ENCODE measurements around the gene FCHO2.
"Not testable (repeated sequence)": the region's sequence is repeated elsewhere in the genome, so short reads cannot be mapped to it uniquely, and the experiment has no call there.

Gene FCHO2

DNA sequence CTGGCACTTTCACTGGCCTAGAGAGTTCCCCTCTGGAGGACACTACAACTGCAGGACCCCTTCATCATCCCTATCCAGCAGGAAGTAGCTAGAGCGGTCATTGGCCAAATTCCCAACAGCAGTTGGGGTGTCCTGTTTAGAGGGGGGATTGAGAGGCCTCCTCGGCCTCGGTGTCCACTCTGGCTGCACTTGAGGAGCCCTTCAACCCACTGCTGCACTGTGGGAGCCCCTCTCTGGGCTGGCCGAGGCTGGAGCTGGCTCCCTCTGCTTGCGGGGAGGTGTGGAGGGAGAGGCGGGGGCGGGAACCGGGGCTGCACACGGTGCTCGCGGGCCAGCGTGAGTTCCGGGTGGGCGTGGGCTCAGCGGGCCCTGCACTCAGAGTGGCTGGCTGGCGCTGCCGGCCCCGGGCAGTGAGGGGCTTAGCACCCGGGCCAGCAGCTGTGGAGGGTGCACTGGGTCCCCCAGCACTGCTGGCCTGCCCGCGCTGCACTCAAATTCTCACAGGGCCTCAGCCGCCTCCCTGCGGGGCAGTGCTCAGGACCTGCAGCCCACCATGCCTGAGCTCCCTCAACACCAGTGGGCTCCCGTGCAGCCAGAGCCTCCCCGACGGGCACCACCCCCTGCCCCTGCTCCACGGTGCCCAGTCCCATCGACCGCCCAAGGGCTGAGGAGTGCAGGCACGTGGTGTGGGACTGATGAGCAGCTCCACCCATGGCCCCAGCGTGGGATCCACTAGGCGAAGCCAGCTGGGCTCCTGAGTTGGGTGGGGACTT lies 20.7 kb upstream of the FCHO2 start:
- not testable (repeated sequence) for H3K27ac ChIP-seq (ENCODE audit: insufficient read depth, low read depth, low read length, poor library complexity, severe bottlenecking); H3K4me3 ChIP-seq (ENCODE audit: insufficient read depth, low read depth, low read length); H3K36me3 ChIP-seq (ENCODE audit: control insufficient read depth, insufficient read depth, low read length); H3K9me3 ChIP-seq (ENCODE audit: control insufficient read depth, low read length); H3K27me3 ChIP-seq (ENCODE audit: control insufficient read depth, insufficient read depth, low read length, poor library complexity, severe bottlenecking); H3K4me1 ChIP-seq (ENCODE audit: control insufficient read depth, insufficient read depth, low read length)
- WGBS, 2 experiments, result 96% methylated on average over 32 of the region's 32 CpGs

GRCh38 chr5:72936893-72937292 lies 18.9 kb upstream of the FCHO2 start:
- Histone ChIP-seq H3K4me1 (ENCODE audit: control insufficient read depth, insufficient read depth, low read length) (no peaks in the 10 kb centered on the region), H3K4me3 (ENCODE audit: insufficient read depth, low read depth, low read length) (no peak overlapping the region), H3K36me3 (ENCODE audit: control insufficient read depth, insufficient read depth, low read length) (no peaks in the 10 kb centered on the region), H3K9me3 (ENCODE audit: control insufficient read depth, low read length) (no peaks in the 10 kb centered on the region), H3K27me3 (ENCODE audit: control insufficient read depth, insufficient read depth, low read length, poor library complexity, severe bottlenecking) (no peaks in the 10 kb centered on the region), H3K27ac (ENCODE audit: insufficient read depth, low read depth, low read length, poor library complexity, severe bottlenecking) (no peak overlapping the region)
- 92 to 95% methylated on average over 4 of the region's 4 CpGs for WGBS, 2 experiments

- no peaks in the 10 kb centered on the region for H3K36me3 ChIP-seq (ENCODE audit: control insufficient read depth, insufficient read depth, low read length)
- no peaks in the 10 kb centered on the region for H3K27me3 ChIP-seq (ENCODE audit: control insufficient read depth, insufficient read depth, low read length, poor library complexity, severe bottlenecking)
- H3K4me1 ChIP-seq (ENCODE audit: control insufficient read depth, insufficient read depth, low read length), result no peaks in the 10 kb centered on the region
- no peak overlapping the region for H3K27ac ChIP-seq (ENCODE audit: insufficient read depth, low read depth, low read length, poor library complexity, severe bottlenecking)
- 88 to 93% methylated on average over 3 of the region's 3 CpGs for WGBS, 2 experiments
- no peaks in the 10 kb centered on the region for H3K9me3 ChIP-seq (ENCODE audit: control insufficient read depth, low read length)
- no peak overlapping the region for H3K4me3 ChIP-seq (ENCODE audit: insufficient read depth, low read depth, low read length)
These were observed 18.3 kb upstream of the FCHO2 start for GRCh38 chr5:72937517-72938061.

DNA sequence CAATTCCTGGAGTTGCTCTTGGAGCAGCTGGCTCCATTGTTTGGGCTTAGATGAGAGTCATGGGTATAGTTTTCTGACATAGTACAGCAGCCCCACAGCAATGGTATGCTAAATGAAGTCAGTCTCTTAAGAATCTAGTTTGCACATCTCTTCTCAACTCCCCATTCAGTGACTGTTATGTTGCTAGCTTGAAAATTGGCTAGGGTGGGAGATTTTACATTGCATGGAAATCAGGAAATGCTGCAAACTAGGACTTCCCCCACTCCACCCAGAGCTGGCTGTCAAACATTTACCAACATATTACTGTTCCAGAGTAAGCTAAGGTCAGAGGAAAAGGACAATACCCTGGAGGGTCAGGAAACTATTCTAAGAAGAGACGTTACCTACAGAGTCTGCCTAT lies 17.6 kb upstream of the FCHO2 start:
- Histone ChIP-seq H3K27ac (ENCODE audit: insufficient read depth, low read depth, low read length, poor library complexity, severe bottlenecking) (no peak overlapping the region), H3K4me3 (ENCODE audit: insufficient read depth, low read depth, low read length) (no peak overlapping the region), H3K4me1 (ENCODE audit: control insufficient read depth, insufficient read depth, low read length) (no peaks in the 10 kb centered on the region), H3K9me3 (ENCODE audit: control insufficient read depth, low read length) (no peaks in the 10 kb centered on the region), H3K27me3 (ENCODE audit: control insufficient read depth, insufficient read depth, low read length, poor library complexity, severe bottlenecking) (no peaks in the 10 kb centered on the region), H3K36me3 (ENCODE audit: control insufficient read depth, insufficient read depth, low read length) (no peaks in the 10 kb centered on the region)
- WGBS, 2 experiments, result 88 to 91% methylated on average over 1 of the region's 1 CpG

DNA sequence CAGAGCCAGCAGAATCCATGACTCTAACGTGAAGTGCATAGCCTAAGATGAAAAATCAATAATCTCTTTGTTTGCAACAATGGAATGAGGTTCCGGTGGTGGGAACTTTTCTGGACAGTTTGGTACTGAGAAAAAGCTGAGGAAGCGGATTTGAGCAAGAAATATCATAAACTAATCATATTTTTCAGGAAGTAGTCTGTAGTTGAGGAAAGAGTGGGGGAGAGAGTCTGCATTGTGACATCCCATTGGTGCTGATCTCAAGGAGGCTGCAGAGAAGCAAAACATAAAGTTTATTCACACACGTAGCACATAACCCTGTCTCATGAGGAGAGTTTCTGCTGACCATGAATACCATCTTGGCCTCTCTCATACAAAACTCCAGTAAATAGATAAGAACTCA lies 15.8 kb upstream of the FCHO2 start:
- no peaks in the 10 kb centered on the region for H3K9me3 ChIP-seq (ENCODE audit: control insufficient read depth, low read length)
- no peak overlapping the region for H3K4me3 ChIP-seq (ENCODE audit: insufficient read depth, low read depth, low read length)
- no peaks in the 10 kb centered on the region for H3K27me3 ChIP-seq (ENCODE audit: control insufficient read depth, insufficient read depth, low read length, poor library complexity, severe bottlenecking)
- H3K36me3 ChIP-seq (ENCODE audit: control insufficient read depth, insufficient read depth, low read length), result no peaks in the 10 kb centered on the region
- H3K27ac ChIP-seq (ENCODE audit: insufficient read depth, low read depth, low read length, poor library complexity, severe bottlenecking), result no peak overlapping the region
- 83 to 87% methylated on average over 3 to 4 of the region's 4 CpGs for WGBS, 2 experiments
- no peaks in the 10 kb centered on the region for H3K4me1 ChIP-seq (ENCODE audit: control insufficient read depth, insufficient read depth, low read length)

- Histone ChIP-seq H3K36me3 (ENCODE audit: control insufficient read depth, insufficient read depth, low read length) (no peaks in the 10 kb centered on the region), H3K4me3 (ENCODE audit: insufficient read depth, low read depth, low read length) (no peak overlapping the region), H3K9me3 (ENCODE audit: control insufficient read depth, low read length) (no peaks in the 10 kb centered on the region), H3K4me1 (ENCODE audit: control insufficient read depth, insufficient read depth, low read length) (no peaks in the 10 kb centered on the region), H3K27me3 (ENCODE audit: control insufficient read depth, insufficient read depth, low read length, poor library complexity, severe bottlenecking) (no peaks in the 10 kb centered on the region), H3K27ac (ENCODE audit: insufficient read depth, low read depth, low read length, poor library complexity, severe bottlenecking) (no peak overlapping the region)
These were observed 12.5 kb upstream of the FCHO2 start for GRCh38 chr5:72943307-72943706.

GRCh38 chr5:72947498-72947897 lies 8.3 kb upstream of the FCHO2 start:
- Histone ChIP-seq H3K27me3 (ENCODE audit: control insufficient read depth, insufficient read depth, low read length, poor library complexity, severe bottlenecking) (no peaks in the 10 kb centered on the region), H3K4me1 (ENCODE audit: control insufficient read depth, insufficient read depth, low read length) (no peaks in the 10 kb centered on the region), H3K27ac (ENCODE audit: insufficient read depth, low read depth, low read length, poor library complexity, severe bottlenecking) (no peak overlapping the region), H3K36me3 (ENCODE audit: control insufficient read depth, insufficient read depth, low read length) (no peaks in the 10 kb centered on the region), H3K9me3 (ENCODE audit: control insufficient read depth, low read length) (no peaks in the 10 kb centered on the region), H3K4me3 (ENCODE audit: insufficient read depth, low read depth, low read length) (no peak overlapping the region)

GRCh38 chr5:72949481-72949880 lies 6.4 kb upstream of the FCHO2 start:
- H3K27me3 ChIP-seq (ENCODE audit: control insufficient read depth, insufficient read depth, low read length, poor library complexity, severe bottlenecking), result peaks cover 2% of the 10 kb centered on the region
- no peak overlapping the region for H3K4me3 ChIP-seq (ENCODE audit: insufficient read depth, low read depth, low read length)
- H3K36me3 ChIP-seq (ENCODE audit: control insufficient read depth, insufficient read depth, low read length), result no peaks in the 10 kb centered on the region
- H3K9me3 ChIP-seq (ENCODE audit: control insufficient read depth, low read length), result no peaks in the 10 kb centered on the region
- H3K27ac ChIP-seq (ENCODE audit: insufficient read depth, low read depth, low read length, poor library complexity, severe bottlenecking), result no peak overlapping the region
- no peaks in the 10 kb centered on the region for H3K4me1 ChIP-seq (ENCODE audit: control insufficient read depth, insufficient read depth, low read length)

- Histone ChIP-seq H3K9me3 (ENCODE audit: control insufficient read depth, low read length) (no peaks in the 10 kb centered on the region), H3K4me3 (ENCODE audit: insufficient read depth, low read depth, low read length) (no peak overlapping the region), H3K27ac (ENCODE audit: insufficient read depth, low read depth, low read length, poor library complexity, severe bottlenecking) (no peak overlapping the region), H3K4me1 (ENCODE audit: control insufficient read depth, insufficient read depth, low read length) (no peaks in the 10 kb centered on the region), H3K27me3 (ENCODE audit: control insufficient read depth, insufficient read depth, low read length, poor library complexity, severe bottlenecking) (peaks cover 13% of the 10 kb centered on the region), H3K36me3 (ENCODE audit: control insufficient read depth, insufficient read depth, low read length) (no peaks in the 10 kb centered on the region)
- 89 to 98% methylated on average over 7 of the region's 7 CpGs for WGBS, 2 experiments
These were observed 4.0 kb upstream of the FCHO2 start for GRCh38 chr5:72951671-72952468.

DNA sequence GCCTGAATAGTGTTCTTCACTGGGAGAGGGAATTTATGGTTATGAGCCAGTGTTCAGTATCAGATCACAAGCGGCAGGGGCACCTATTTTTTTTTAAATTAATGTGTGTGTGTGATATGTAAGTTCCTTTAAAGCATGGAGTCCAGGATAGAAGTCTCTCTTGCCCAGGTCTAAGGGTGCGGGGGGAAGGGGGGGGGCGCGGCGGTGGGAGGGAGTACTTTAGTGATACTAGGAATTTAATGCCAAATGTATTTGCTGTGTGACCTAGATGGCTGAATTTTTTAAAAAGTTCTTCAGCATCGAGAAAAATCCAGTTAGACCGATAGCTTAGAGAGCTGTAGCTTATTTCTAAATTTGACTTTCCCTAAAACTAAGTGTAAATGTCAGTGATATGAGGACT lies 1.5 kb upstream of the FCHO2 start:
- H3K27me3 ChIP-seq (ENCODE audit: control insufficient read depth, insufficient read depth, low read length, poor library complexity, severe bottlenecking), result peaks cover 13% of the 10 kb centered on the region
- H3K36me3 ChIP-seq (ENCODE audit: control insufficient read depth, insufficient read depth, low read length), result no peaks in the 10 kb centered on the region
- H3K27ac ChIP-seq (ENCODE audit: insufficient read depth, low read depth, low read length, poor library complexity, severe bottlenecking), result no peak overlapping the region
- 84 to 86% methylated on average over 7 of the region's 7 CpGs for WGBS, 2 experiments
- H3K9me3 ChIP-seq (ENCODE audit: control insufficient read depth, low read length), result no peaks in the 10 kb centered on the region
- no peak overlapping the region for H3K4me3 ChIP-seq (ENCODE audit: insufficient read depth, low read depth, low read length)
- H3K4me1 ChIP-seq (ENCODE audit: control insufficient read depth, insufficient read depth, low read length), result no peaks in the 10 kb centered on the region
